HG03175 (cell line): ENCODE results near the gene OR6M1.

Source experiments
- ATAC-seq: cut with Tn5 transposase; IDR thresholded peaks from one replicate; pipeline ENCODE4 v1.9.1; 2021; ENCODE audit warnings: mild to moderate bottlenecking, moderate library complexity; ENCODE audit not compliant: unreplicated experiment

Gene OR6M1

GRCh38 chr11:123806249-123806648, at the start of gene OR6M1:
Gene OR6M1, minus strand, starts transcription at chr11:123806349. Its CDS starts 0 bp downstream, at chr11:123806349.
- no peak for ATAC-seq

- ATAC-seq = no peak
Measured at GRCh38 chr11:123853038-123853437, 46.9 kb upstream of the OR6M1 start.

- no peak for ATAC-seq
Measured at GRCh38 chr11:123852321-123852720, 46.2 kb upstream of the OR6M1 start.

GRCh38 chr11:123851110-123851509, 45.0 kb upstream of the OR6M1 start:
- ATAC-seq = no peak

GRCh38 chr11:123841174-123841573, 35.0 kb upstream of the OR6M1 start:
- no peak for ATAC-seq

- ATAC-seq = no peak
Measured at GRCh38 chr11:123839131-123839530, 33.0 kb upstream of the OR6M1 start.

- ATAC-seq = no peak
Measured at GRCh38 chr11:123838659-123839058, 32.5 kb upstream of the OR6M1 start.

- no peak for ATAC-seq
Measured at GRCh38 chr11:123838199-123838598, 32.0 kb upstream of the OR6M1 start.

GRCh38 chr11:123833095-123833494, 26.9 kb upstream of the OR6M1 start:
- ATAC-seq = no peak

- no peak for ATAC-seq
Measured at GRCh38 chr11:123829745-123830144, 23.6 kb upstream of the OR6M1 start.

- ATAC-seq = no peak
Measured at GRCh38 chr11:123822599-123822998, 16.4 kb upstream of the OR6M1 start.

- ATAC-seq = peak; percentile 66
Measured at GRCh38 chr11:123822032-123822431, 15.9 kb upstream of the OR6M1 start.

GRCh38 chr11:123815122-123815521, 9.0 kb upstream of the OR6M1 start:
- no peak for ATAC-seq

GRCh38 chr11:123801765-123802164, 4.4 kb downstream of the OR6M1 start:
- ATAC-seq = no peak

- ATAC-seq = no peak
Measured at GRCh38 chr11:123800036-123800435, 6.1 kb downstream of the OR6M1 start.

GRCh38 chr11:123799438-123799837, 6.7 kb downstream of the OR6M1 start:
- no peak for ATAC-seq

- no peak for ATAC-seq
Measured at GRCh38 chr11:123798513-123799252, 7.5 kb downstream of the OR6M1 start.

- ATAC-seq = no peak
Measured at GRCh38 chr11:123798079-123798478, 8.1 kb downstream of the OR6M1 start.

GRCh38 chr11:123797541-123797940, 8.6 kb downstream of the OR6M1 start:
- ATAC-seq = no peak

GRCh38 chr11:123797114-123797513, 9.0 kb downstream of the OR6M1 start:
- ATAC-seq = no peak

- no peak for ATAC-seq
Measured at GRCh38 chr11:123796226-123796625, 9.9 kb downstream of the OR6M1 start.

GRCh38 chr11:123783536-123783935, 22.6 kb downstream of the OR6M1 start:
- ATAC-seq = no peak

GRCh38 chr11:123778511-123778910, 27.6 kb downstream of the OR6M1 start:
- no peak for ATAC-seq
